ENCODE data around the gene UNC50. TPM values are rescaled to one million over a fixed set of nuclear protein-coding genes. Genes with fewer than 3 reads are reported as not detected.

UNC50 gene
- total and polyA plus RNA-seq, 4 donors = 22.2 to 37.9 (median 29.8) TPM

DNA sequence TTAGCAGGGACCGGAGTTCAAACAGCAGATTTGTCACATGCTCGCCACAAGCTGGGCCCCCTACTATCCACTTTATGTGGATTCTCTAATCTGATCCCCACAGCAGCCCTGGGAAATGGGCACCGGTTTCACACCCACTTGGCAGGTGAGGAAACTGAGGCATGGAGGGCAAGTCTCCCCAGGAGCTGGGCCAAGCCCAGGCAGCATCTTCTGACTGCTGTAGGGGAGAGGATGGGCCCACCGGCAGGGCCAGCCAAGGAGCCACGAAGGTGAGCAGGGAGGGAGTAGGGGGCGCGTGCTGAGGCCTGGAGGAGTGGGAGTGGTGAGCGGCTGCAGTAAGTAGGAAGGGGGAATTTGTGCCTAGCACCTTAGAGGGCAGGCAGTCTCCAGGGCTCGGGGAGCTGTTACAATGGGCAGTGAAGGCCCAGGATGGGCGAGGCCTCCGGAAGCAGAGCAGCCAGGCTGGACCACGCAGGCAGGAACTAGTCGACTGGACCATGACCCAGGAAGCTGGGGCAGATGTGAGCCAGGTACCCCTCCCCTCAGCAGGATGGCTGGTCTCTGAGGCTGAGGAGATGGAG lies 37.2 kb upstream of the UNC50 start:
- H3K4me1 ChIP-seq (ENCODE audit: control insufficient read depth in 4 of 4, insufficient read depth in 4 of 4, low read length in 3 of 4) = no peaks in the 10 kb centered on the region
- H3K36me3 ChIP-seq (ENCODE audit: control insufficient read depth in 4 of 4, insufficient read depth in 3 of 4, low read depth in 1 of 4, low read length in 3 of 4) = peaks cover 7 to 37% (median 10%) of the 10 kb centered on the region in 4 donors
- TF ChIP-seq HNF4A (conservative IDR thresholded peaks at IDR 0.05) (no peak), FOXA2 (IDR thresholded peaks at IDR 0.05) (no peak), NR2F2 (IDR thresholded peaks at IDR 0.05) (no peak), RAD21 (IDR thresholded peaks at IDR 0.05) (no peak), EGR1 (IDR thresholded peaks at IDR 0.05; ENCODE audit: low read depth in 2 of 2) (no peak), GABPA (IDR thresholded peaks at IDR 0.05 in 1 of 2, conservative IDR thresholded peaks at IDR 0.05 in 1 of 2) (no peak), HNF4G (IDR thresholded peaks at IDR 0.05) (no peak), JUND (IDR thresholded peaks at IDR 0.05) (no peak), SP1 (IDR thresholded peaks at IDR 0.05) (no peak), RXRA (IDR thresholded peaks at IDR 0.05) (no peak), YY1 (IDR thresholded peaks at IDR 0.05) (no peak), FOXA1 (IDR thresholded peaks at IDR 0.05) (no peak), TAF1 (conservative IDR thresholded peaks at IDR 0.05) (no peak)
- TF ChIP-seq, protein P1, sequence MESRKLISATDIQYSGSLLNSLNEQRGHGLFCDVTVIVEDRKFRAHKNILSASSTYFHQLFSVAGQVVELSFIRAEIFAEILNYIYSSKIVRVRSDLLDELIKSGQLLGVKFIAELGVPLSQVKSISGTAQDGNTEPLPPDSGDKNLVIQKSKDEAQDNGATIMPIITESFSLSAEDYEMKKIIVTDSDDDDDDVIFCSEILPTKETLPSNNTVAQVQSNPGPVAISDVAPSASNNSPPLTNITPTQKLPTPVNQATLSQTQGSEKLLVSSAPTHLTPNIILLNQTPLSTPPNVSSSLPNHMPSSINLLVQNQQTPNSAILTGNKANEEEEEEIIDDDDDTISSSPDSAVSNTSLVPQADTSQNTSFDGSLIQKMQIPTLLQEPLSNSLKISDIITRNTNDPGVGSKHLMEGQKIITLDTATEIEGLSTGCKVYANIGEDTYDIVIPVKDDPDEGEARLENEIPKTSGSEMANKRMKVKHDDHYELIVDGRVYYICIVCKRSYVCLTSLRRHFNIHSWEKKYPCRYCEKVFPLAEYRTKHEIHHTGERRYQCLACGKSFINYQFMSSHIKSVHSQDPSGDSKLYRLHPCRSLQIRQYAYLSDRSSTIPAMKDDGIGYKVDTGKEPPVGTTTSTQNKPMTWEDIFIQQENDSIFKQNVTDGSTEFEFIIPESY (IDR thresholded peaks at IDR 0.05) = no peak
- TF ChIP-seq, protein P2, sequence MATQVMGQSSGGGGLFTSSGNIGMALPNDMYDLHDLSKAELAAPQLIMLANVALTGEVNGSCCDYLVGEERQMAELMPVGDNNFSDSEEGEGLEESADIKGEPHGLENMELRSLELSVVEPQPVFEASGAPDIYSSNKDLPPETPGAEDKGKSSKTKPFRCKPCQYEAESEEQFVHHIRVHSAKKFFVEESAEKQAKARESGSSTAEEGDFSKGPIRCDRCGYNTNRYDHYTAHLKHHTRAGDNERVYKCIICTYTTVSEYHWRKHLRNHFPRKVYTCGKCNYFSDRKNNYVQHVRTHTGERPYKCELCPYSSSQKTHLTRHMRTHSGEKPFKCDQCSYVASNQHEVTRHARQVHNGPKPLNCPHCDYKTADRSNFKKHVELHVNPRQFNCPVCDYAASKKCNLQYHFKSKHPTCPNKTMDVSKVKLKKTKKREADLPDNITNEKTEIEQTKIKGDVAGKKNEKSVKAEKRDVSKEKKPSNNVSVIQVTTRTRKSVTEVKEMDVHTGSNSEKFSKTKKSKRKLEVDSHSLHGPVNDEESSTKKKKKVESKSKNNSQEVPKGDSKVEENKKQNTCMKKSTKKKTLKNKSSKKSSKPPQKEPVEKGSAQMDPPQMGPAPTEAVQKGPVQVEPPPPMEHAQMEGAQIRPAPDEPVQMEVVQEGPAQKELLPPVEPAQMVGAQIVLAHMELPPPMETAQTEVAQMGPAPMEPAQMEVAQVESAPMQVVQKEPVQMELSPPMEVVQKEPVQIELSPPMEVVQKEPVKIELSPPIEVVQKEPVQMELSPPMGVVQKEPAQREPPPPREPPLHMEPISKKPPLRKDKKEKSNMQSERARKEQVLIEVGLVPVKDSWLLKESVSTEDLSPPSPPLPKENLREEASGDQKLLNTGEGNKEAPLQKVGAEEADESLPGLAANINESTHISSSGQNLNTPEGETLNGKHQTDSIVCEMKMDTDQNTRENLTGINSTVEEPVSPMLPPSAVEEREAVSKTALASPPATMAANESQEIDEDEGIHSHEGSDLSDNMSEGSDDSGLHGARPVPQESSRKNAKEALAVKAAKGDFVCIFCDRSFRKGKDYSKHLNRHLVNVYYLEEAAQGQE (IDR thresholded peaks at IDR 0.05) = no peak
- TF ChIP-seq, protein P3, sequence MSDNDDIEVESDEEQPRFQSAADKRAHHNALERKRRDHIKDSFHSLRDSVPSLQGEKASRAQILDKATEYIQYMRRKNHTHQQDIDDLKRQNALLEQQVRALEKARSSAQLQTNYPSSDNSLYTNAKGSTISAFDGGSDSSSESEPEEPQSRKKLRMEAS (IDR thresholded peaks at IDR 0.05) = no peak
- TF ChIP-seq, protein P4, sequence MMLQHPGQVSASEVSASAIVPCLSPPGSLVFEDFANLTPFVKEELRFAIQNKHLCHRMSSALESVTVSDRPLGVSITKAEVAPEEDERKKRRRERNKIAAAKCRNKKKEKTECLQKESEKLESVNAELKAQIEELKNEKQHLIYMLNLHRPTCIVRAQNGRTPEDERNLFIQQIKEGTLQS (IDR thresholded peaks at IDR 0.05) = no peak
- TF ChIP-seq, protein P5, sequence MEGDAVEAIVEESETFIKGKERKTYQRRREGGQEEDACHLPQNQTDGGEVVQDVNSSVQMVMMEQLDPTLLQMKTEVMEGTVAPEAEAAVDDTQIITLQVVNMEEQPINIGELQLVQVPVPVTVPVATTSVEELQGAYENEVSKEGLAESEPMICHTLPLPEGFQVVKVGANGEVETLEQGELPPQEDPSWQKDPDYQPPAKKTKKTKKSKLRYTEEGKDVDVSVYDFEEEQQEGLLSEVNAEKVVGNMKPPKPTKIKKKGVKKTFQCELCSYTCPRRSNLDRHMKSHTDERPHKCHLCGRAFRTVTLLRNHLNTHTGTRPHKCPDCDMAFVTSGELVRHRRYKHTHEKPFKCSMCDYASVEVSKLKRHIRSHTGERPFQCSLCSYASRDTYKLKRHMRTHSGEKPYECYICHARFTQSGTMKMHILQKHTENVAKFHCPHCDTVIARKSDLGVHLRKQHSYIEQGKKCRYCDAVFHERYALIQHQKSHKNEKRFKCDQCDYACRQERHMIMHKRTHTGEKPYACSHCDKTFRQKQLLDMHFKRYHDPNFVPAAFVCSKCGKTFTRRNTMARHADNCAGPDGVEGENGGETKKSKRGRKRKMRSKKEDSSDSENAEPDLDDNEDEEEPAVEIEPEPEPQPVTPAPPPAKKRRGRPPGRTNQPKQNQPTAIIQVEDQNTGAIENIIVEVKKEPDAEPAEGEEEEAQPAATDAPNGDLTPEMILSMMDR (IDR thresholded peaks at IDR 0.05; ENCODE audit: low read depth, low read length, missing input control) = no peak
- WGBS = 94% methylated on average over 13 of the region's 13 CpGs
- no peak overlapping the region for H3K4me3 ChIP-seq (ENCODE audit: low read depth in 1 of 3, low read length in 3 of 3)
- no peak overlapping the region for H3K27ac ChIP-seq (ENCODE audit: low read depth in 1 of 2, low read length in 2 of 2)
- H3K9ac ChIP-seq (ENCODE audit: low read depth in 1 of 2, low read length in 2 of 2) = no peak overlapping the region
- no peaks in the 10 kb centered on the region for H3K27me3 ChIP-seq (ENCODE audit: control insufficient read depth in 4 of 4, insufficient read depth in 4 of 4, low read length in 3 of 4)
- no peak for DNase-seq (ENCODE audit: low spot score)
- no peaks in the 10 kb centered on the region for H3K9me3 ChIP-seq (ENCODE audit: control insufficient read depth in 4 of 4, low read length in 3 of 4)
